Measurements from ENCODE around the gene NUS1.
"Not testable (repeated sequence)": the region's sequence is repeated elsewhere in the genome, so short reads cannot be mapped to it uniquely, and the experiment has no call there.

GRCh38 chr6:117675658-117676301 is 511 bp downstream of the NUS1 start:
- TF ChIP-seq CTCF, POLR2AphosphoS5, EP300 (IDR thresholded peaks at IDR 0.05): not testable (repeated sequence)

Measured in sigmoid colon (tissue), 4 donors.